Left ventricle myocardium inferior (tissue), 1 donor: Measurements from ENCODE around the gene EDDM13. TPM values are rescaled to one million over a fixed set of nuclear protein-coding genes. Genes with fewer than 3 reads are reported as not detected.

ENCODE experiments used
- DNase-seq: peaks from one replicate; pipeline ENCODE4 v3.0.0-alpha.2; 2020
- H3K27ac ChIP-seq: fragments of 200-600 bp; replicated peaks from 2 replicates; pipeline ENCODE4 v1.8.0; 2021
- H3K27me3 ChIP-seq: fragments of 200-600 bp; 2 replicates; pipeline ENCODE4 v1.8.0; 2021; ENCODE audit warnings: low read depth
- H3K36me3 ChIP-seq: fragments of 200-600 bp; 2 replicates; pipeline ENCODE4 v1.8.0; 2021
- H3K4me1 ChIP-seq: fragments of 200-600 bp; 2 replicates; pipeline ENCODE4 v1.8.0; 2021
- H3K4me3 ChIP-seq: fragments of 200-600 bp; 2 replicates; pipeline ENCODE4 v1.8.0; 2021; ENCODE audit warnings: mild to moderate bottlenecking, moderate library complexity
- H3K9me3 ChIP-seq: fragments of 200-600 bp; replicated peaks from 2 replicates; pipeline ENCODE4 v1.8.0; 2021
- CTCF ChIP-seq: fragments of 200-600 bp; IDR thresholded peaks from 2 replicates; pipeline ENCODE4 v1.8.0; 2021; ENCODE audit warnings: antibody characterized with exemption, mild to moderate bottlenecking, borderline replicate concordance
- intact Hi-C: fragments of 100-400 bp; cut with micrococcal nuclease; formaldehyde crosslinking; loops from one replicate; pipeline ENCODE4 v1.11.0; 2022
- total RNA-seq: library from RNA; stranded (reverse); fragmentation: NEBNext Ultra II Directional; extraction: Animal tissue kit (Norgen Biotek cat#: 25700); gene quantifications from one replicate; pipeline ENCODE4 v1.2.1, GENCODE V29; 2021
- donor health status: DM: no; HTN: yes; CAD: no; lungs with severe emphysema.

EDDM13 gene
- total RNA-seq, 1 donor from 2014 or later: 0.55 TPM

- Histone ChIP-seq H3K36me3 (peaks cover 47% of the 10 kb centered on the region), H3K4me3 (no peak overlapping the region), H3K4me1 (peaks cover 13% of the 10 kb centered on the region), H3K27me3 (no peaks in the 10 kb centered on the region), H3K27ac (no peak overlapping the region), H3K9me3 (no peaks in the 10 kb centered on the region)
- TF ChIP-seq CTCF: no peak
- intact Hi-C loops: no loop called here
- no peak for DNase-seq
Measured at GRCh38 chr19:56295531-56296455, 23.2 kb downstream of the EDDM13 start.

GRCh38 chr19:56297010-56297409 is 24.5 kb downstream of the EDDM13 start:
- no peaks in the 10 kb centered on the region for H3K9me3 ChIP-seq
- no peak for DNase-seq
- H3K4me3 ChIP-seq: no peak overlapping the region
- no peak overlapping the region for H3K27ac ChIP-seq
- H3K27me3 ChIP-seq: no peaks in the 10 kb centered on the region
- intact Hi-C loops: no loop called here
- TF ChIP-seq CTCF: no peak
- H3K36me3 ChIP-seq: peaks cover 40% of the 10 kb centered on the region
- peaks cover 23% of the 10 kb centered on the region for H3K4me1 ChIP-seq

- TF ChIP-seq CTCF: no peak
- Histone ChIP-seq H3K27me3 (no peaks in the 10 kb centered on the region), H3K27ac (peak overlapping the region; percentile 9), H3K4me3 (no peak overlapping the region), H3K4me1 (peaks cover 24% of the 10 kb centered on the region), H3K9me3 (no peaks in the 10 kb centered on the region), H3K36me3 (peaks cover 22% of the 10 kb centered on the region)
- intact Hi-C loops: no loop called here
- no peak for DNase-seq
Measured at GRCh38 chr19:56299688-56300087, 27.1 kb downstream of the EDDM13 start.

GRCh38 chr19:56301155-56301554 is 28.6 kb downstream of the EDDM13 start:
- peak overlapping the region; percentile 64 for H3K27ac ChIP-seq
- no peak overlapping the region for H3K4me3 ChIP-seq
- H3K9me3 ChIP-seq: no peaks in the 10 kb centered on the region
- peaks cover 17% of the 10 kb centered on the region for H3K36me3 ChIP-seq
- DNase-seq: no peak
- intact Hi-C loops: no loop called here
- no peaks in the 10 kb centered on the region for H3K27me3 ChIP-seq
- peaks cover 27% of the 10 kb centered on the region for H3K4me1 ChIP-seq
- TF ChIP-seq CTCF: peak; percentile 21

- peak overlapping the region; percentile 64 for H3K27ac ChIP-seq
- DNase-seq: no peak
- H3K9me3 ChIP-seq: no peaks in the 10 kb centered on the region
- peaks cover 8% of the 10 kb centered on the region for H3K36me3 ChIP-seq
- TF ChIP-seq CTCF: no peak
- H3K4me3 ChIP-seq: no peak overlapping the region
- peaks cover 27% of the 10 kb centered on the region for H3K4me1 ChIP-seq
- H3K27me3 ChIP-seq: no peaks in the 10 kb centered on the region
- intact Hi-C loops: no loop called here
Measured at GRCh38 chr19:56301886-56302620, 29.5 kb downstream of the EDDM13 start.
